Stimulated activated CD4-positive, alpha-beta T cell treated with anti-CD3 and anti-CD28 coated beads, TNF-alpha, amount 100 ng/mL, for 24 hours (primary cell): ENCODE measurements around the gene TPD52L2.
"Not testable (repeated sequence)": the region's sequence is repeated elsewhere in the genome, so short reads cannot be mapped to it uniquely, and the experiment has no call there.

ENCODE experiments used
- DNase-seq, 3 experiments: peaks; one replicate each; pipeline ENCODE4 v3.0.0-alpha.2; 2020; ENCODE audit warnings: low read depth in 3 of 3

TPD52L2 gene

DNA sequence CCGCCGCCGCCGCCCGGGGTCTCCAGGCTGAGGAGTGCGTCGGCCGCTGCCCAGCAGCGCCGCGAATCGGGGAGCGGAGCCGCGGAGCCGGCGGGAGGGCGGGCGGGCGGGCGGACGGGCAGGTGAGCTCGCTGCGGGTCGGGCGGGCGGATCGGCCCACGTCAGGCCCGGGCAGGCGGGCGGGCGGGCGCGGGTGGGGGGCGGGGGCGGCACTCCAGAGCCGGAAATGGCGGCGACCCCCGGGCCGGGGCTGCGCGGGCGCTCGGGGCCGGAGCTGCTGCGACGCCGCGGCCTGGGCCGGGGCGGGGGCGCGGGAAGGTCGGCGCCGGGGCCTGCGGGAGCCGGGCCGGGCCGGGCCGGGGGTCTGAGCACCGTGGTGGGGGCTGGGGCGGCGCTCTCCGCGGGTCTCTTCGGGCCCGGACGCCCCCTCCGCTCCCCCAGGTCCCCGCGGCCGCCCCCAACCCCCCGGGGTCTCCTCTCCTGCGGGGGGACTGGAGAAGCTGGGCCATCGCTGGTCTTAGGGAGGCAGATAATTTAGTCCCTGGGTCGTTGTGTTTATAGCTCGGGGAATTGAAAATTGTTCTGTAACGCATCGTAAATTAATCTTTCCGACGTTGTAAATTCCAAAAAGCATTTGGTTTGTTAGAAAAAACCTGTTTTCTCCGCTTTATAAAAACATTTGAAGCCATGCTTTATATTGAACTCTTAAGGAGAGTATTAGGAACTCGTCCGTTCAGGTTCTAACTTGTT, 30.3 kb downstream of the TPD52L2 start:
- no peak for DNase-seq

GRCh38 chr20:63895952-63896263, 30.8 kb downstream of the TPD52L2 start:
- no peak for DNase-seq

DNA sequence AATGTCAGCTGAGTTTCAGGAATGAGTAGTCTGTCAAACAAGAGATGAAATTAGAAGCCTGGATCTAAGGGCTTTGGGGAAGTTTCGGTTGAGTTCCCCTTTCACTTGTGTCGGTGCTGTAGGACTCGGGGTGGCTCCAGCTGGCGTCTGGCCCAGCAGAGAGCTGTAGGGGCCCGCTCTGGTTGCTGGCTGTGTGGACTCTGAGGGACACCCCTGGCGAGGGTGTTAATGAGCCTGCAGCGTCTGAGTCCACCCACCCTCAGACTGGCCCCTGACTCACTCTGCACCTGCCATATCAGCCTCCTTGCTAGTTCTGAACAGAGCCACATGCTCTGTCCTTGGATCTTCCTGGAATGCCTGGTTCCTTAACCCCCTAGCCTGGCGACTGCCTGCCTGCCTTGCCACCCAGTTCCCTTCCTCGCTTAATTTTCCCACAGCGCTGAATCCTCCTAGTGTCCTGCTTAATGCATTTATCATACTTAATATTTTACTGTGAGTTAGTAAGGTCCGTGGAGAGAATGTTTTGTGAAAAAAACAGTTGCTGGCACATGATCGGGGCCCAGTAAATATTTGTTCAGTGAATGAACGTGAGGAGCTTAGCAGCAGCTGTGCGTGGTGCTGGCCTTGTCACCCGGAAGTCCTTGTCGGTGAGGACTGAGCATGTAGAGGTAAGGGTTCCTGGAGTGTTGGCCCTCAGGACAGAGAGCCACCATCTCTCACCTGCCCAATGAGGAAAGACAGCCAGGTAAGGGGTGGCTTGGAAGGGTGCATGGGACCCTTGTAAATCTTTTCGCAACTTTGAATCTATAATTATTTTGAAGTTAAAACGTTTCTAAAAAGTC, 31.4 kb downstream of the TPD52L2 start:
- DNase-seq: no peak

DNA sequence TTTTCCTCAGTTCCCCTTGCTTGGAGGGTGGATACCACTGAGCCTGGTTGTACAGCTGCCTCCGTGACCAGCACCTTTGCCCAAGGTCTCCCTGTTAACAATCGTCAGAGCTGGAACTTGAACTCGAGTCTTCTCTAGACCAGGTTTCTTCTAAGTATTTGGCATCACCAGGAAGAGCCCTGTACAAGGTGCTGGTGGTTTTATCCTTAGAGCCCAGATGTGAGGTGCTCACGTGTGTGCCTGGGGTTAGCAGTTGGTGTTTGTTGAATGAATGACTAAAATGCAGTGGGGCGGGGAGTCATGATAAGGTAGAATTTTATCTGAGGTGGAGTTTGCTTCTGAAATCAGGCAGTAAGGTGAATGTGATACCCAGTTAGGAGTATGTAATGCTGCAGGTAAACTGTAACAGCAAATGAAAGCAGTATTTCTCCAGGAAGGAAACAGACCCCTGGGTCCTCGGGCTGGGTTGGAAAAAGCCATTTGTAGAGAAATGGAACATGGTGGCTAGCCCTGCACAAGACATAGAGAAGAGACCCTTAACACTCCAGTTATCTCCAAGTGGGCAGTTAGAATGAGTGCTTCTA, 33.0 kb downstream of the TPD52L2 start:
- DNase-seq: no peak

DNA sequence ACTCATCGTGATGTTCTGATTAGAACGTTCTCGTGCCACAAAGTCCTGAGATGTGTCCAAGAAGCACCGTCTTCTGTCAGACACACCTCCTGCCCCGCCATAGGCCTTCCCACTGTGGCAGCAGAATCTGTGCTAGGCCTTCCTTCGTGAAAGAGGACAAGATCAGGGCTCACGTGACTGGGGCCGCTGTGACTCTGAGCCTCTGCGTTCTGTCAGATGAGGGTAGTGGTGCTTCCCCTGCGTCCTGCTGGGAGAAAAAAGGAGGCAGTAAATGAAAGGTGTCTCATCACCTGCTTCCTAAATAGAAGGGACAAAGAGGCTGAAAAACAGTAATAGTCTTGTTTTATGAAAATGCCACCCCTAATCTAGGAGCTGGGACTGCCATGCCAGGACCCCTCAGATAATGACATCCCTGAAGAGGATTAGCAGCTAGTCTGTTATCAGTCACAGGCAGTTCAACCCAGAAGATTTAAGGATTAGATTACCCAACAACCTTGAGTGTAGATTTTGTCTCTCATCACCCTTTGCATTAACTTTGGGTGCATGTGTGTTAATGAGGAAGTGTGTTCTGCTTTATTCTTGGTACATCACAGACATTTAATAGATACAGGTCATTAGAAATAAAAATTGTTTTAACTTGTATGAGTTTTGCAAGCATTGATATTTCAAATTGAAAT, 34.0 kb downstream of the TPD52L2 start:
- no peak for DNase-seq

DNA sequence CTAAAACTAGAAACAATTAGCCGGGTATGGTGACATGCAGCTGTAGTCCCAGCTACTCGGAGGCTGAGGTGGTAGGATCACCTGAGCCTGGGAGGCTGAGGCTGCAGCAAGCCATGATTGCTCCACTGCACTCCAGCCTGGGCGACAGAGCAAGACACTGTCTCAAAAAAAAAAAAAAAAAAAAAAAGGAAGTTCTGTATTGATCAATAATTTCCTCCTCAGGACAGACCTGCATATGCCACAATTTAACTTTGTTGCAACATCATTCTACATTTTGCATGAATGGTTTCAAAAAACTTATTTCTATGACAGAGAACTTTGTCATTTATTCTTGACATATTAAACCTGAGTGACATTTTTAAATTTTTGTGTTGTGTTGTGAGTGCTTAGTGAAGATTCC, 35.3 kb downstream of the TPD52L2 start:
- DNase-seq: no peak

DNA sequence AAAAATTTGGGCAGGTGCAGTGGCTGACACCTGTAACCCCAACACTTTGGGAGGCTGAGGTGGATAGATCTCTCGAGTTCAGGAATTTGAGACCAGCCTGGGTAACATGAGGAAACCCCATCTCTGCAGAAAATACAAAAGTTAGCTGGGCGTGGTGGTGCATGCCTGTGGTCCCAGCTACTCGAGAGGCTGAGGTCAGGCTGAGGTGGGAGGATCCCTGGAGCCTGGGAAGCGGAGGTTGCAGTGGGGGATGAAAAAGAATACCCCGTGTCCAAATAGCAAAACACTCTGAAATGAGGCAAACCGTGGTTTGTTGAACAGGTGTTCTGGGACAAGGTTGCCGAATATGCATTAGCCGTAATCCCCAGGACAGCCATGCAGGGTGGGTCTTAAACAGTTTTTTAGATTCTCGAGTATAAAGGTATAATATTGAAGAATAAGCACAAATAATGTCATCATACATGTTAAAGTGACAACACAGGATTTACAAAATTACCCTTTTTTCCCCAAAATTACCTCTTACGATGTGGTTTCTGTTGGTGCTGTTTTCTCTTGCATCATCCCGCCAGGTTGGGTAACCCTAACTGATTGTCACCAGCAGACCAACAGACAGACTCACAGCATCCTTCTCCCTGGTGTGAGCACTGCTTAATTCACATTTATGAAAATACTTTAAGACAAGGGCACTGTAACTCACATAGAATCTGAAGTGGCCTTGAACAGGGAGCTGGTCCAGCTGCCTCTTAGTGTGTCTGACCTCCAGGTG, 38.9 kb downstream of the TPD52L2 start:
- DNase-seq: no peak

- DNase-seq: no peak
Measured at GRCh38 chr20:63908008-63908682, 43.1 kb downstream of the TPD52L2 start.

DNA sequence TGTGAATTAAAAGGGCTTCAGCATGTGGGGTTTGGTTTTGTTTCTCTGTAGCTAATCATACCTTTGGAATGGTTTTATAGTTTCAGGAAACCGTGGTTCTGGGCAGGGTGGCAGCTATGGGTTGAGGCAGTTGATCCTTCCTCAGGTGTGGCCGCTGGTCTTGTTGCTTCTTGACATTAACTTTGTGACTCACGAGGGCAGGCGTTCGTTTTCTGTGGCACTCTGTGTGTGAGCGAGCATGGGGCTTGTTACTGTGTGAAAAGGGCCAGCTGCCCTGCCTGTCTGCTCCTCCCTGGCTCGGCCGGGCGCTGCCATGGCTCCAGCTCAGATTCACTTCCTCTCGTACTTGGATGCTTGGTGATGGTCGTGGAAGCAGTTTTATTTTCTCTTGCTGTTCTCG, 46.1 kb downstream of the TPD52L2 start:
- no peak for DNase-seq

- no peak for DNase-seq
Measured at GRCh38 chr20:63913768-63914167, 48.7 kb downstream of the TPD52L2 start.

- DNase-seq: no peak
Measured at GRCh38 chr20:63915471-63915870, 50.4 kb downstream of the TPD52L2 start.

GRCh38 chr20:63916371-63916939, 51.4 kb downstream of the TPD52L2 start:
- DNase-seq: not testable (repeated sequence)

DNA sequence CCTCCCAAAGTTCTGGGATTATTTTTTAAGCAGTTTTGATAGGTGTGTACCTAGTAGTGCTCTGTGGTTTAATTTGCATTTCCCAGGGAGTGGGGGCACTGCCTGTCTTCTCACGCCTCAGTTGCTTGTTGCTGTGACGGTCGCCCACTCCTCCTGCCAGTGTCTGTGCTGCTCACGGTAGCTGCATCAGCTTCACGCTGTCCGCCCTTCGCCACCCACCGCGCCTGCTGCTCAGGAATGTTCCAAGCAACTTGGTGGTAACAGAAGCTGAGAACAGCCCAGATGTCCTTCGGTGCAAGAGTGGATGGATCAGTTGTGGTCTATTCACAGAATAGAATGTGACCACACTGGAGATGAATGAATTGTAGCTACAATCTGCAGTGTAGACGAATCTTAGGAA, 52.7 kb downstream of the TPD52L2 start:
- no peak for DNase-seq

DNA sequence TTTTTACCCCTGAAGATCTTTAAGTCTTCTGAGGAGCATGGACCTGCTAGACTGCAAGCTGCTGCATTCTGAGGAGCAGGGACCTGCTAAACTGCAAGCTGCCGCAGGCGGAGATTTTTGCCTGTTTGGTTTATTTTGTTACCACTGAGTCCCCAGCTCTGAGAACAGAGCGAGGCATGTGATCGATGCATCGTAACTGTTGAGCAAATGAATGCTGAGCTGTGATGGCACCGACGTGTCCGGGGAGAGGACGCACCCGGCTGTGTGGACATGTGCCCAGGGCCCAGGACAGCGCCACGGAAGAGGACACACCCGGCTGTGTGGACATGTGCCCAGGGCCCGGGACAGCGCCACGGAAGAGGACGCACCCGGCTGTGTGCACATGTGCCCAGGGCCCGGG, 54.1 kb downstream of the TPD52L2 start:
- no peak for DNase-seq

DNA sequence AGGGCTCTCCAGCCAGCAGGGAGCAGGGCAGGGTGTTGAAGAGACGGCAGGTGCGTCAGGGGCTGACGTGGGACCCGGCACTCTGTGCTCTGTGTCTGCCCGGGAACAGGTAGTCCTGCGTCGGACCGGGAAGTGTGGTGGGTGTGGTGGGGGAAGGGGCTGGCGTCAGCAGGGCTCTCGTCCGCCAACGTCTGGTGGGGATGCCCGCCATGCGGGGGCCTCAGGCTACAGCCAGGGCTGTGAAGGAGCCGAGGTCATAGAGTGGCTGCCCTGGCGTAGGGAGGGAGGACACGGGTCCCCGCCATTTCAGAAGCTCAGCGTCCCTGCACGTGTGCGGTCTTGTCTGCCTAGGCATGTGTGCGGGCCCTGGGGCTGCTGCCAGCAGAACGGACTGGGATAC, 55.2 kb downstream of the TPD52L2 start:
- DNase-seq: no peak

- no peak for DNase-seq
Measured at GRCh38 chr20:63923651-63924050, 58.6 kb downstream of the TPD52L2 start.

DNA sequence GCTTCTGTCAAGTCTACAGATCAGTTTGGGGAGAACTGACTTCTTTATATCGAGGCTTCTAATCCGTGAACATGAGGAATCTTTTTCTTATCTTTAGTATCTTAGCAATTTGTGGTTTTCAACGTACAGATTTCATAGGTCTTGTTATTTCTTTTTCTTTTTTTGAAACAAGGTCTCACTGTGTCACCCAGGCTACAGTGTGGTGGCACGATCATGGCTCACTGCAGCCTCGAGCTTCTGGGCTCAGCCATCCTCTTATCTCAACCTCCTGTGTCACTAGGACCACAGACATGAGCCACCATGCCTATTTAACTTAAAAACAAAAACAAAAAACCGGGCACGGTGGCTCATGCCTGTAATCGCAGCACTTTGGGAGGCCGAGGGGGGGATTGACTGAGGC, 59.2 kb downstream of the TPD52L2 start:
- DNase-seq: no peak

- DNase-seq: no peak
Measured at GRCh38 chr20:63926298-63926697, 61.2 kb downstream of the TPD52L2 start.

DNA sequence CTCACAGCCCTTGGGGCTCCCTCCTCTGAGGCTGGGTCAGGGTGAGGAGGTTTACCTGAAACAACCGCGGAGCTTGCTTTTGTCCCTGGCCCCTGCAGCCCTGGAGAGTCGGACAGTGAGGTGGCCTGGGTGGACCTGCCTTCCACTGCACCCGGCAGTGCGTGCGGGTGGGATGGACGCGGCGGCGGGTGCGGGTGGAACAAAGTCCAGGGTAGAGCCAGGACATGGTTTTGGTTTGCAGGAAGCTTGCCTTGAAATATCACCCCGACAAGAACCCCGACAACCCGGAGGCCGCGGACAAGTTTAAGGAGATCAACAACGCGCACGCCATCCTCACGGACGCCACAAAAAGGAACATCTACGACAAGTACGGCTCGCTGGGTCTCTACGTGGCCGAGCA, 64.0 kb downstream of the TPD52L2 start:
- DNase-seq: no peak

DNA sequence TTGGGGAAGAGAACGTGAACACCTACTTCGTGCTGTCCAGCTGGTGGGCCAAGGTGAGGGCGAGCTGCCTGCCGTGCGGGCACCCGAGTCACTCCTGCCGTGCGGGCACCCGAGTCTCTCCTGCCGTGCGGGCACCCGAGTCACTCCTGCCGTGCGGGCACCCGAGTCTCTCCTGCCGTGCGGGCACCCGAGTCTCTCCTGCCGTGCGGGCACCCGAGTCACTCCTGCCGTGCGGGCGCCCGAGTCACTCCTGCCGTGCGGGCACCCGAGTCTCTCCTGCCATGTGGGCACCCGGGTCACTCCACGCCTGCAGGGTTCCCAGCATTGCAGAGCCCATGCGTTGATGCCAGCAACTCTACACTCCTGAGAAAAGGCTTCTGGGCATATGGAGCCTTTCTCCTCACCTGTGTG, 64.4 kb downstream of the TPD52L2 start:
- DNase-seq: not testable (repeated sequence)
